Stomach smooth muscle (tissue), 2 donors: ENCODE results near the gene E2F8.

Experiments used
- H3K27ac ChIP-seq: one replicate; pipeline ENCODE4 v1.7.0; 2013; ENCODE audit warnings: mild to moderate bottlenecking, low read length, inconsistent platforms
- H3K27me3 ChIP-seq, 2 donors: one replicate each; pipeline ENCODE4 v1.7.0; 2013; ENCODE audit warnings: low read length in 2 of 2; ENCODE audit not compliant: insufficient read depth in 2 of 2, control insufficient read depth in 1 of 2
- H3K36me3 ChIP-seq, 2 donors: one replicate each; pipeline ENCODE4 v1.7.0; 2013; ENCODE audit warnings: low read length in 2 of 2; ENCODE audit not compliant: control insufficient read depth in 2 of 2, insufficient read depth in 2 of 2
- H3K4me1 ChIP-seq: one replicate; pipeline ENCODE4 v1.7.0; 2013; ENCODE audit warnings: low read length; ENCODE audit not compliant: control insufficient read depth, insufficient read depth
- H3K4me3 ChIP-seq, 2 donors: one replicate each; pipeline ENCODE4 v1.7.0; 2013; ENCODE audit warnings: low read length in 2 of 2
- H3K9ac ChIP-seq, 2 donors: one replicate each; pipeline ENCODE4 v1.7.0; 2013; ENCODE audit warnings: low read length in 2 of 2, mild to moderate bottlenecking in 1 of 2
- H3K9me3 ChIP-seq, 2 donors: one replicate each; pipeline ENCODE4 v1.7.0; 2013; ENCODE audit warnings: low read length in 2 of 2; ENCODE audit not compliant: control insufficient read depth in 2 of 2
- donor health status: healthy.
- donor health status: Pancreatic carcinoma.

The E2F8 gene

DNA sequence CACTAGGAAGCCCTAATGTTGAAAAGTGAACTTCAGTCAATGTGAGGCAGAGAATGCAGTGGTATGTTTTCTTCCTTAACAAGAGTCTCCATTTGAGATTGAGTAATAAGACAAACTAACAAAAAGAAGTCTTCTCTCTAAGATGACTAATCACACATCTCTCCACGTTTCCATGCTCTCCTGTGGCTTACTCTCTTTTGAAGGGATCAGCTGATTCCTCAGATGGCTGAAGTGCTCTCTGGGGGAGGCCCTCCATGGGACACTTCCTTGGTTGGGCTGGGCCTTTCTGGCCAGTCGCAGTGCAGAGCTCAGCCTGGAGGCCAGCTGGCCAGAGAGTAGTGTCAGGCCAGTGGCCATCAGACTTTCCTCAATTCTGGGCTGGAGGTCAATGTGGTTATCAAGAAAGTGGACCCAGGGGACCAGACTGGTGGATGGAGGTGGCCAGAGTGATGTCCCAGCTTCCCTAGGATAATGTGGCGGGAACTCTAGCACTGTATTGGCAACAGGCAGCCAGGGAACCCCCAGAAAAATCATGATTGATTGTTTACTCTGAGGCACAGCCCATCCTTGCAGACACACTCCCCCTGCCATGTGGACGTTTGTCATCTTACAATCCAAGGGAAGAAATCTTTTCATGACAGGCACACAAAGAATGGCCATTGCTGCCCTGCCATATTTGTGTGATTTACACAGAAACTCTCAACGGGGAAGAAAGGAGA, 53.5 kb downstream of the E2F8 start:
- no peaks in the 10 kb centered on the region for H3K36me3 ChIP-seq

DNA sequence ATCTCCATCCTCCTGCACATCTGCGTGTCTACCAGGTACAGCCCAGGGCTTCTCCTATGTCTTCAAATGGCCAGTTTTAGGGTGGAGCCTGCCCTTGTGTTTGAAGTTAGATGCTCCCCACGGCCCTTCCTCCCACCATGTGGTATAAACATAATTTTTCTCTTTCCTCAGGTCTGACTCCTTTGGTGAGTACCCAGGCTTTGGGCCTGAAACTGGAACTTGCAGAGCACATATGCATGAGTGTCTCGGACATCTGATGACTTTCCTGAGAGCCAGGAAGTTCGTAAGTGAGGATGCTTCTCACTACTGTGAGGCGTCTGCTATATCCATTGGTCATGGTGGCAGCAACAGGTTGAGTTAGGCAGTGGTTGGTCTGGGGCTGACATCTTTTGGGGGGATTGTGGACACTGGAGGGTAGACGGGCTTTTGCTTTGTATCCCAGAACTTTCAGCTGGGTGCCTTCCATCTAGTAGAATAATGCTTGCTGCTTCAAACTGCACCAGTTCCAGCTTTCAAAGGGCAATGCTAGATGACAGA, 55.2 kb downstream of the E2F8 start:
- Histone ChIP-seq H3K27ac (no peak overlapping the region), H3K4me3 (no peak overlapping the region), H3K9me3 (no peaks in the 10 kb centered on the region), H3K9ac (no peak overlapping the region), H3K27me3 (no peaks in the 10 kb centered on the region), H3K36me3 (no peaks in the 10 kb centered on the region), H3K4me1 (no peaks in the 10 kb centered on the region)

More for the DNA sequence above, 53.5 kb downstream of the E2F8 start:
- H3K4me3 ChIP-seq: no peak overlapping the region
- H3K27me3 ChIP-seq: no peaks in the 10 kb centered on the region
- no peak overlapping the region for H3K9ac ChIP-seq
- no peaks in the 10 kb centered on the region for H3K4me1 ChIP-seq
- no peak overlapping the region for H3K27ac ChIP-seq
- no peaks in the 10 kb centered on the region for H3K9me3 ChIP-seq

DNA sequence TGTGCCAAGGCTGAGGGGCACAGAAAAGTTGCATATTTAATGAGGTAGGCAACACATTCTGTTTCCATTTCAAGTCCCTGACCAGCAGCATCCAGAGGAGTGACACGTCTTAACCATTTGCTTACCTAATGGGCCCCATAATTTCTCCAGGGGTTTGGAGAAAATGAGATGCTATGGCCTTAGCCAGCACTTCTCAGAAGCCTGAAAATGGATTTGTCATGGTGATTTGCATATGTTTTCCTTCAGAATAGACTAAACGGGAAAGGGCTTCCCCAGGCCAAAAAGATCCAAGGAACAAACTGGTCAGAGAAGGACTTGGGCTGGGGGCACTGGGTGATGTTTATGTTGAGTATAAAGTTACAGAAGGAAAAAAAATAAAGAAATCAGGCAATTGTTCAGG, 55.7 kb downstream of the E2F8 start:
- Histone ChIP-seq H3K4me3 (no peak overlapping the region), H3K4me1 (no peaks in the 10 kb centered on the region), H3K9ac (no peak overlapping the region), H3K9me3 (no peaks in the 10 kb centered on the region), H3K27me3 (no peaks in the 10 kb centered on the region), H3K36me3 (no peaks in the 10 kb centered on the region), H3K27ac (no peak overlapping the region)

DNA sequence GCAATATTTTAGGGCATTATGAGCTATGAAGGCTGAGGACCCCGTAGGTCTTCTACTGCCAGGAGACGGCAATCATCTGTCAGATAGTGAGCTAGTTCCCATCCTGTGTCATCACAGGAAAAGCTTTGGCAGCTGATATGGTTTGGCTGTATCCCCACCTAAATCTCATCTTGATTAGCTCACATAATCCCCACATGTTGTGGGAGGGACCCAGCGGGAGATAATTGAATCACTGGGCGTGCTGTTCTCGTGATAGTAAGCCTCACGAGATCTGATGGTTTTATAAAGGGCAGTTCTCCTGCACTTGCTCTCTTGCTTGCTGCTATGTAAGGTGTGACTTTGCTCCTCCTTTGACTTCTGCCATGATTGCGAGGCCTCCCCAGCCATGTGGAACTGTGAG, 57.1 kb downstream of the E2F8 start:
- Histone ChIP-seq H3K4me1 (no peaks in the 10 kb centered on the region), H3K36me3 (no peaks in the 10 kb centered on the region), H3K27me3 (no peaks in the 10 kb centered on the region), H3K4me3 (no peak overlapping the region), H3K9me3 (no peaks in the 10 kb centered on the region), H3K9ac (no peak overlapping the region), H3K27ac (no peak overlapping the region)

DNA sequence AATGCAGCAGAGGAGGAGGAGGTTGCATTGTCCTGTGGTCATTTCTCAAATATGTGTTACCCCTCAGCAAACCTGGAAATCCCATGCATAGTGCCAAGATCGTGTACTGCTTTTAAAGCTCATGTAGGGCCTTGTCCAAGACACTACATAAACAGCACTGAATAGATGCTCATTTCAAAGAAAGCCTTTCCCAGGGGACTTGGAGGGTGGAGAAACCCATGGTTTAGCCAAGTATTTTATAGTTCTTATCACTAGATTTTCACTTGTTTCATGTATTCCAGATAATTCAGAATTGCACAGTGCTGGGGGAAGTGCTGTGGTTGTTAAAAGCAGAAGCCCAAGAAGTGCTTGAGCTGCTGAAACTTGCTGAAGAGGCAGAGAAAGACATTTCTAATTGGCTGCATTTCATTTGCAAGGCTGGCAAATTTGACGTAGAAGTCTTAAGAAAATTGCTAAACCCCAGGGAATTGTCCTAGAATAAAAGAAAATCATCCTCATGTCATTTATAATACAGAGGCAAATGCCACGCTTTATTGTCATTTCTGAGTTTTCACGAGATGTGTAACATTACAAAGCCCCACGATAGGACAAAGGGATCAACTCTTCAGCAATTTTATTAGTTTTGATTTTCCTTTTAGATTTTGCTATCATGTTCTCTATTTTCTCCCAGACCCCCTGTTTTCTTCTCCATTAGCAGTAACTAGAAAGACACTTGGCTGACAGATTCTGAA, 59.0 kb downstream of the E2F8 start:
- Histone ChIP-seq H3K9ac (no peak overlapping the region), H3K36me3 (no peaks in the 10 kb centered on the region), H3K9me3 (no peaks in the 10 kb centered on the region), H3K4me1 (no peaks in the 10 kb centered on the region), H3K27ac (no peak overlapping the region), H3K27me3 (no peaks in the 10 kb centered on the region), H3K4me3 (no peak overlapping the region)

DNA sequence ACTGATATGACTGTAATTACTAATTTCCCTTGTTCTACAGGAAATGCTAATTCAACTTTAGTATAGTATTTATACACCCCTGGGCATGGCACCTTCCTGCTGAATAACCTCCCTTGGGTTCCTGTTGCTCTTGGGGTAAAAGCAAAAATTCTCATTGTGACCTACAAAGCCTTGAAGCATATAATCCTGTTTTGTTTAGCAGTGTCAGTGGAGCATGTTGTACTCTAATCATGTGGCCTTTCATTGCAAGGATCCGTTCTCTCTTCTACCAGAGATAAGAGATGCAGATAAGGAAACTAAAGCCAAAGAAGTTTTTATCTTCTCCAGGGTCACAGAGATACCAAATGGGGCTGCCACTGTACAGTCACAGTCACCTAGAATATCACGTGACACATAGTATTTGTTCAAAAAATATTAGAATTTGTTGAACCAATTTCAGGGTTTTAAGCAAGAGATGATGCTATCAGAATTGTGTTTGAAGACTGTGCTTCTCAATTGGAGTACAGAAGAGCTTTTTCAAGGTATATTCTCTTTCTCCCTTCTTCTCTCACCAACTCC, 64.0 kb downstream of the E2F8 start:
- no peaks in the 10 kb centered on the region for H3K9me3 ChIP-seq
- no peak overlapping the region for H3K27ac ChIP-seq
- no peaks in the 10 kb centered on the region for H3K4me1 ChIP-seq
- H3K4me3 ChIP-seq: no peak overlapping the region
- H3K27me3 ChIP-seq: no peaks in the 10 kb centered on the region
- H3K9ac ChIP-seq: no peak overlapping the region
- peaks cover 0 to 6% of the 10 kb centered on the region in 2 donors for H3K36me3 ChIP-seq
